ENCODE measurements around the gene SMIM36.

GRCh38 chr17:55421179-55421934 lies 89.9 kb downstream of the SMIM36 start, which contains the start of gene MMD:
- TF ChIP-seq CTCF (IDR thresholded peaks at IDR 0.05) (no peak), POLR2AphosphoS5 (IDR thresholded peaks at IDR 0.05) (no peak), EP300 (IDR thresholded peaks at IDR 0.05) (no peak)

Data from gastroesophageal sphincter (tissue), 3 donors.